Fibroblast of villous mesenchyme (primary cell): ENCODE data around the gene RNF40. TPM values are rescaled to one million over a fixed set of nuclear protein-coding genes. Genes with fewer than 3 reads are reported as not detected.
A peak's percentile ranks its signal among the peaks of the same experiment; 100 is the strongest.

Source experiments
- DNase-seq: peaks from one replicate; pipeline ENCODE4 v3.0.0-alpha.2; 2010; ENCODE audit warnings: low read depth
- H3K4me3 ChIP-seq: 2 replicates; pipeline ENCODE4 v1.5.1; 2011; ENCODE audit warnings: low read depth, mild to moderate bottlenecking, low read length
- total RNA-seq: library from RNA; depleted of rRNA; stranded (reverse); fragments of >200 nt; gene quantifications from 2 replicates; pipeline ENCODE4 v1.2.3, GENCODE V29; 2012
- TF ChIP-seq, protein P1 (sequence below): IDR thresholded peaks from 2 replicates; pipeline ENCODE4 v1.5.1; 2012; ENCODE audit warnings: low read depth, mild to moderate bottlenecking, low read length; ENCODE audit not compliant: insufficient read depth

RNF40 gene
- total RNA-seq, 1 donor = 88.9 TPM

DNA sequence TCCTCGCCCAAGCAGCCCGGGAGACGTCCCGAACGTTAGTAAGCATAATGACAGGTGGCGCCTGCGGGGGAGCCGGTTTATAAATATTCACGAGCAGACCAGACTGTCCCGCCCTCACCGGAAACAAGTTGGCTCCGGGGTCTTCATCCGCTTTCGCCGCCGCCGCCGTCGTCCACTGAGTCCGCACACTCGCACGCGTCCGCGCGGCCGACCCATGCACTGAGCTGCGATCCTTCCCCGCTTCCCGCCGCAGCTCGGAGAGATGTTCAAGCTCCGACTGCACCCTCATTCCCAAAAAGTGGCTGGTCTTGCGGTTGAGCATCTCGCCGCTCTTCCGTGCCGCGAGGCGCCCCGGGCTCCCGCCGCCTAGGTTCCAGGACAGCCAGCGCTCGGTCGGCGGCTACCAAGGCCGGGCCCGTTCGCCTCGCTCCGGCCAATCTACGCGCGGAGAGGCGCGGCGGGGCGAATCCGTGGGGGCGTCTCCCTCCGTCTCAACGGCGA lies 645 bp upstream of the RNF40 start:
- TF ChIP-seq, protein P1, sequence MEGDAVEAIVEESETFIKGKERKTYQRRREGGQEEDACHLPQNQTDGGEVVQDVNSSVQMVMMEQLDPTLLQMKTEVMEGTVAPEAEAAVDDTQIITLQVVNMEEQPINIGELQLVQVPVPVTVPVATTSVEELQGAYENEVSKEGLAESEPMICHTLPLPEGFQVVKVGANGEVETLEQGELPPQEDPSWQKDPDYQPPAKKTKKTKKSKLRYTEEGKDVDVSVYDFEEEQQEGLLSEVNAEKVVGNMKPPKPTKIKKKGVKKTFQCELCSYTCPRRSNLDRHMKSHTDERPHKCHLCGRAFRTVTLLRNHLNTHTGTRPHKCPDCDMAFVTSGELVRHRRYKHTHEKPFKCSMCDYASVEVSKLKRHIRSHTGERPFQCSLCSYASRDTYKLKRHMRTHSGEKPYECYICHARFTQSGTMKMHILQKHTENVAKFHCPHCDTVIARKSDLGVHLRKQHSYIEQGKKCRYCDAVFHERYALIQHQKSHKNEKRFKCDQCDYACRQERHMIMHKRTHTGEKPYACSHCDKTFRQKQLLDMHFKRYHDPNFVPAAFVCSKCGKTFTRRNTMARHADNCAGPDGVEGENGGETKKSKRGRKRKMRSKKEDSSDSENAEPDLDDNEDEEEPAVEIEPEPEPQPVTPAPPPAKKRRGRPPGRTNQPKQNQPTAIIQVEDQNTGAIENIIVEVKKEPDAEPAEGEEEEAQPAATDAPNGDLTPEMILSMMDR = no peak
- peak overlapping the region; percentile 88 for H3K4me3 ChIP-seq
- DNase-seq = peak; percentile 41

DNA sequence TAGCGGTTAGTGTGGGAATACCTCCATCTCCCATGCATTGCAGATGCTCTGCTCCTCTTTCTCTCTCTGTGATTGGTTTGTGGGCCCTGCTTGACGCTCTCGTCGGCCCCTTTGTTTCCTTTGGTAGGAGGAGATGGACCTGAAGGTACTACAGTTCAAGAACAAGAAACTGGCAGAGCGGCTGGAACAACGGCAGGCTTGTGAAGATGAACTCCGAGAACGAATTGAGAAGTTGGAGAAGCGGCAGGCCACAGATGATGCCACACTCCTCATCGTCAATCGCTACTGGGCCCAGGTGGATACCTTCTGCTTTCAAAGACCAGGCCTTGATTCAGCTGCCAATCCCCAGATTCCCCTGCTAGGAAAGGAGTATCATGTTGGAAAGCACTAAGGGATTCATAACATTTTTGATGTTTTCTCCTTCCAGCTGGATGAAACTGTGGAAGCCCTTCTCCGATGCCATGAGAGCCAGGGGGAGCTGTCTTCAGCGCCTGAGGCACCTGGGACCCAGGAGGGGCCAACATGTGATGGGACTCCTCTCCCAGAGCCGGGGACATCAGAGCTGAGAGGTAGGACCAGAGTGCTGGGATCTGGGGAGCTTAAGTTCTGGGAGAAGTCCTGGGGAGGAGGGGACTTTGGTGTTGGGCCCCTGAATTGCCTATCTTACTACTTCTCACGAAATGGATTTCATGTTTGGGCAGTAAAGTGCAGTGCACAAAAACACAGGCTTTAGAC lies 1.0 kb downstream of the RNF40 start:
- TF ChIP-seq, protein P1 = no peak
- DNase-seq = no peak

DNA sequence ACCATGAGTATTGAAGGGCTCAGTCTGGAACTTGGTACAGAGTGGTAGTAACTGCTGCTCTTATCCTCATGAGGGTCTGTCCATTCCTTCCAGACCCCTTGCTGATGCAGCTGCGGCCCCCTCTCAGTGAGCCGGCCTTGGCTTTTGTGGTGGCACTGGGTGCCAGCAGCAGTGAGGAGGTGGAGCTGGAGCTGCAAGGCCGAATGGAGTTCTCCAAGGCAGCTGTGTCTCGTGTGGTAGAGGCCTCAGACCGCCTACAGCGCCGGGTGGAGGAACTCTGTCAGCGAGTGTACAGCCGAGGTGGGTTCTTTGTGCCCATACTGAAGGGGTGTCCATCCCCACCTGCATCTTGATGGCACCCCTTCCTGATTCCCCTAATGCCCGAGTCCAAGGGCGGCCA lies 2.0 kb downstream of the RNF40 start:
- no peak for DNase-seq
- H3K4me3 ChIP-seq = no peak overlapping the region
- TF ChIP-seq, protein P1 = no peak

More for the DNA sequence above, 1.0 kb downstream of the RNF40 start:
- H3K4me3 ChIP-seq = peak overlapping the region; percentile 88

DNA sequence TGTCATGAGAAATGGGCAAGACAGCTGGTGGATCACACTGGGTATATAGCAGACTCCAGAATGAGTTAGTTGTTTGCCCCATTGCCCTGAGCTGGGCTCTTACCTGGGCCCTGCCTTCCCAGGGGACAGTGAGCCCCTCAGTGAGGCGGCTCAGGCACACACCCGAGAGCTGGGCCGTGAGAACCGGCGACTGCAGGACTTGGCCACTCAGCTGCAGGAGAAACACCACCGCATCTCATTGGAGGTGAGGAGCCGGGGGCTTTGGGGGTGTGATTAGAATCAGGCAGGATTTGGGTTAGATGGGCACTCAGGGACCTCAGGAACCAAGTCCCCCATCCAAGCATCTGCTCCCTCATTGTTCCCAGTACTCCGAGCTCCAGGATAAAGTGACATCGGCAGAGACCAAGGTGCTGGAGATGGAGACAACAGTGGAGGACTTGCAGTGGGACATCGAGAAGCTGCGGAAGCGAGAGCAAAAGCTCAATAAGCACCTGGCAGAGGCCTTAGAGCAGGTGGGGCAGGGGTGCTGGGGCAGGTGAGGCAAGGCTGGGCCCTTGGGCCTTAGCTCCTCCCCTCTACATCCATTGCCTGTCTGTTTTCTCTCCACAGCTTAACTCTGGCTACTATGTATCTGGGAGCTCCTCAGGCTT lies 2.8 kb downstream of the RNF40 start:
- TF ChIP-seq, protein P1 = no peak
- no peak for DNase-seq
- no peak overlapping the region for H3K4me3 ChIP-seq

DNA sequence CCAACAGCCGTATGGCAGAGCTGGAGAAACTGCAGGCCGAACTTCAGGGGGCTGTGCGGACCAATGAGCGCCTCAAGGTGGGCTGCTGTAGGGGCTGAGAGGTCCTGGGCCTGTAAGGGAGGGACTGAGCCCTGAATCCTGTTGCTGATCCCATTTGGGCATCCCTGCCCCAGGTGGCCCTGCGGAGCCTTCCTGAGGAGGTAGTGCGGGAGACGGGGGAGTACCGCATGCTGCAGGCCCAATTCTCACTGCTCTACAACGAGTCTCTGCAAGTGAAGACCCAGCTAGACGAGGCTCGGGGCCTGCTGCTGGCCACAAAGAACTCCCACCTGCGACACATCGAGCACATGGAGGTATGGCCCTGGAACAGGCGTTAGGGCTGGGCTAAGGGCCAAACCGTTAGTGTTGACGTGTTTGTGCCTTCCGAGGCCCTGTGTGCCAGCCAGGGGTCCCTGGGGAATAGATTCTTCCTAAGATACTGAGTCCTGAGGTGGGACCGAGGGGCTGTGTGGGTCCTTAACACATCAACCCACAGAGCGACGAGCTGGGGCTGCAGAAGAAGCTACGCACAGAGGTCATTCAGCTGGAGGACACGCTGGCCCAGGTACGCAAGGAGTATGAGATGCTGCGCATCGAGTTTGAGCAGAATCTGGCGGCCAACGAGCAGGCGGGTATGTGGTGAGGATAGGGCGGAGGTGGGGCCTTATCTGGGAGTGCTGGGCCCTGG lies 4.2 kb downstream of the RNF40 start:
- TF ChIP-seq, protein P1 = no peak
- no peak overlapping the region for H3K4me3 ChIP-seq
- no peak for DNase-seq

DNA sequence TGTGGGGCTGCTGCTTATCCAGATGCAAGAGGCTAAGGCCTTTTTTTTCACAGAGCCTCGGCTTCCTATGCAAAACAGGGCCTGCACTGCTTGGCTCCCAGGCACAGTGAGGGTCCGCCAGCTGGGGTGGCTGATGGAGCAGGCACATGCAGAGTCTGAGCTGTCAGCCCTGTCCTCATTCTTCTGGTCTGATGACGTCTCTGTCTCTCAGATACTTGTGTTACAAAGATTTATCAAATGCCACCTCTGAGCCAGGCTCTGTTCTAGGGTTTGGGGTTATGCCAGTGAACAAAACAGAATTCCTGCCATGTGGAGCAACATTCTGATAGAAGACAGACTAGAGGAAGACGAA lies 4.8 kb downstream of the RNF40 start:
- H3K4me3 ChIP-seq = no peak overlapping the region
- no peak for DNase-seq
- TF ChIP-seq, protein P1 = no peak
